NCI-H748 treated with DMSO at 0.1 percent for 48 hours (cell line): ENCODE data around the gene B9D2.
"Not testable (repeated sequence)": the region's sequence is repeated elsewhere in the genome, so short reads cannot be mapped to it uniquely, and the experiment has no call there.

Experiments
- DNase-seq: peaks from one replicate; lab custom pipeline; 2025; lab: John Stamatoyannopoulos, UW

Gene B9D2, protein sequence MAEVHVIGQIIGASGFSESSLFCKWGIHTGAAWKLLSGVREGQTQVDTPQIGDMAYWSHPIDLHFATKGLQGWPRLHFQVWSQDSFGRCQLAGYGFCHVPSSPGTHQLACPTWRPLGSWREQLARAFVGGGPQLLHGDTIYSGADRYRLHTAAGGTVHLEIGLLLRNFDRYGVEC

DNA sequence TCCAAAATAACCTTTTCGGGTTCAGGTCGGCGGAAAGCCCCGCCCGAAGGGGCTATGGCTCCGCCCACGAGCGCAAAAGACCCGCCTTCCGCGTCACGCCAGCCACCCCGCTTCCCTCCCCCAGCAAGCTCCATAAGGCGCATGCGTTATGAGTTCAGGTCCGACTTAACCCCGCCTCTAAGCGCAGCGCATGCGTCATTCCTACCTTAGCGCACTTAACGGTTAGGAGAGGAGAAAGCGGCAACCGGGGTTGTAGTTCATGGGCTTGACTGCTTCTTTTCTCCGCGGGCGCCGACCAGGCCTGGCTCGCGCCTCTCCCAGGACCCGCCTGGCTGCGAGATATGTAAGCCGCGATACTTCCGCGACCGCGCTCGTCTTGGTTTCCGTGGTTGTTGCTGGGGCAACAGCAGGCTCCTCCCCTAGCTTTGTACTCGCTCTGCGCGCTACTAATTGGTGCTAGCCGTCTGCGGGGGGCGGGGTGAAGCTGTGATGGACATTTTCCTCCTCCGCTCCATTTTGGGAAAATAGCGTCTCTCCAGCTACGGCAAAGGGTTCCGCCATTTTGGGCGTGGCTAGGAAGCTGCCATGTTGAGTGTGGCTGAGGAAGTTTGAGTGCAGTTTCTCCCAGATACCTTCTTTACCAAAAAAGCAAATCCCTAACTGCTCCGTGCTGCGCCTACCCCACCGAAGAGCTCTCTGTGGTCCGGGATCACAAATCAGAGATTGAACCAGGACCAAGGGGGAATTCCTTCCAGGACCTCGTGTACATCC, at the start of gene B9D2:
B9D2 (minus strand) TSS at position 397 of the 771 bp plus-strand sequence. CDS start 630 bp downstream, outside the sequence.
- DNase-seq, result peak; percentile 99

DNA sequence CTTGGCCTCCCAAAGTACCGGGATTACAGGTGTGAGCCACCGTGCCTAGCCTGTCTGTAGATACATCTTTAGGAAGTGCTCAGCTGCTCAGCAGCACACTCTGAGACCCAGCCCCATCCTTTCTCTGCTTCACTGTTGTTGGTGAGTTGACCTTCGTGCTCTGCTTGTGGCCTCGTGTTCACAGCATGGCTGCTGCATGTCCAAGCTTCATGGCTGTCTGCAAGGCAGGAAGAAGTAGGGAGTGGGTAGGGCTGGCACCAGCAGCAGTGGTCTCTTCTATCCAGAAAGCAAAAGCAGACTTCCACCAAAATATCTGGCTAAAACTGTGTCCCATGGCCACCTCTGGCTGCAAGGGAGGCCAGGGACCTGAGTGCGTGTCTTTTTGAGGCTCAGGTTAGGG, 49.0 kb upstream of the B9D2 start:
- DNase-seq, result no peak

DNA sequence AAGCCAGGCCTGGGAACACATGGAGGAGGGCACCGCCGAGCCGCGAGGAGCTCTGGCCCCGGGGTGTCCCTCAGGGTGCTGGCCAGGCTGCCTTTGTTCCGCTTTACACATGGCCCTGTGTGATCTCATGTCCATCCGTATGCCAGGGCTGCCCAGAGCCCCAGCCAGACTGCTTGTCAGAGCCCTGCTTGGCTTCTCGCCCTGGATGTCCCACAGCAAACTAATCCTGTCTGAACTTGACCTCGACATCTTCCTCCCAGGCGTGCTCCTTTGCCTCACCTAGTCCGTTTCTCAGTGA, 48.0 kb upstream of the B9D2 start:
- DNase-seq, result no peak

DNA sequence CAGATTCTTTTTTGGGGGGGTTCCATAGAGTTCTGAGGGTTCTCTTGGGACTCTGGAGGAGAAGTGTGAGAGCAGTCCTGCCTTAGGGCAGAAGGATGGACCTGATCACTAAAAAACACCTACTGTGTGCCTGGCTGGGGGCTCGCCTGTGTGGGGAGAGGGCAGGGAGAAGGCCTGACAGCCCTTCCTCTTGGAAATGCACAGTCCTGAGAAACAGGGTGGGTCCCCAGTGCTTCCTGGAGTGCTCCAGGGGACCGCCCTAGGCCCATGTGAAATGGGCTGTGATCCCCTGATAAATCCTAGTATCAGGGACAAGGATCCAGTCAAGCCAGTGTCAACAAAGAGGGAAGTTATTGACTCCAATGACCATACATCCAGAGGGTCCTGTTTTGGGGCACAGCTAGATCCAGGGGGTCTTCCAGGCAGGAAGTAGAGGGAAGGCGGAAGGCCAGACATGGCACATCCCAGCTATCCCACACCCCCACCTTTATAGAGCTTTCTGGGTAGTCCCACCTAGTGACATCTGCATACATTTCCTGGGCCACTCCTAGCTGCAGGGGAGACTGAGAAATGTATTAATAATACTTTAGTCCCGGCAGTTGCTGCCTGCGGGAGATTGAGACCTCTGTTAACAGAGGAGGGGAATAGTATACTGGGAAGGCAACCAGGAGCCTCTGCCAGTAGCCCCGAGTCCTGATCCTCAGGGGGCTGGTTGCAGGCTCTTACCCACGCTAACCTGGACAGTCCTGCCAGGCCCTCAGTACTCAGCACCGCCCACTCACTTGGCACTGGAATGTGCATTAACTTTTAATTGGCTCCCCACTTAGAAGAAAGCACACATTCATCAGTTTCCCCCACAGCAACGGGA, 47.4 kb upstream of the B9D2 start:
- no peak for DNase-seq

DNA sequence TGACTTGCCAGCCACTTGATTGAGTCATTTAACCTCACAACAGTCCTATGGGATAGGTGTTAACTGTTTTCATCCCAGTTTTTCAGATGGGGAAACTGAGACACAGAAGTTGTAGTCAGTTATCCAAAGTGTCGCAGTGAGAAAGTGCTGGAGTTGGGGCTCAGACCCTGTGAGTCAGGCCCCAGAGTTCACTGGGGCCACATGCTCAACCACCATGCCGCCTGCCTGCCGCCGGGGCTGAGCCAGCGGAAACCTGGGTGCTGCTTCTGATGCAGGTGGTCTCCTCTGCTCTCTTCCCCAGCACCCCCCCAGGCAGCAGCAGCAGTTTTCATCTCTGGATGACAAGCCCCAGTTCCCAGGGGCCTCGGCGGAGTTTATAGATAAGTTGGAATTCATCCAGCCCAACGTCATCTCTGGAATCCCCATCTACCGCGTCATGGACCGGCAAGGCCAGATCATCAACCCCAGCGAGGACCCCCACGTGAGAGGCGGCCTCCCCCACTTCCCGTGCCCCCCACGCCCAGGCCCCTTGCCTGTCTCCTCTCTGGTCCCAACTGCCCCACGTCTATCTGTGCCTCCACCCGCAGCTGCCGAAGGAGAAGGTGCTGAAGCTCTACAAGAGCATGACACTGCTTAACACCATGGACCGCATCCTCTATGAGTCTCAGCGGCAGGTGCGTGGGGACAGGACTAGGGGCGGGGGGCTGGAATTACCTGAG, 46.5 kb upstream of the B9D2 start:
- no peak for DNase-seq

DNA sequence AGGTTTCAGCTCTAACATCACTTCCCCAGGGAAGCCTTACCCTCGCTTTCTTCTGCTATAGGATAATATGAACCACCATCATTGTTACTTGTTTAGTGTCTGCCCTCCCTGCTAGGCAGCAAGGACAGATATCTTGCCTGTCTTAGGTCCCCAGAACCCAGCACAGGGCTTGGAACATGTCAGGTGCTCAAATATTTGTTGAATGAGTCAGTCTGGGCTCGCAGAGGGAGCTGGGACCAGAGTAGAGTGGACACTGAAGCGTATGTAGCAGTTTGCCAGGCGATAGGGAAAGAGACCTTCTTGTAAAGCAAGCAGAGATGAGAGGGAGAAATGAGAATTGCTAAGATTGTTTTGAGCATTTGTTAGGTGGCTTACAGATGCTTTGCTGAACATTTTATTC, 45.3 kb upstream of the B9D2 start:
- no peak for DNase-seq

DNA sequence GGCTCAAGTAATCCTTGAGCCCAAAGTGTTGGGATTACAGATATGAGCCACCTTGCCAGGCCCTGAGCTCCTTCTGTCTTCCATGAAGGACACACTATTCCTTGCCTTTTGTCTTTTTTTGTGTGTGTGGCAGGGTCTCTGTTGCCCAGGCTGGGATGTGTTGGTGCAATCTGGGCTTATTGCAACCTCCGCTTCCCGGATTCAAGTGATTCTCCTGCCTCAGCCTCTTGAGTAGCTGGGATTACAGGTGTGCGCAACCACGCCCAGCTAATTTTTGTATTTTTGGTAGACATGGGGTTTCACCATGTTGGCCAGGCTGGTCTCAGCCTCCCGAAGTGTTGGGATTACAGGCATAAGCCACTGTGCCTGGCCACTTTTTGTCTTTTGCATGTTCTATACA, 44.9 kb upstream of the B9D2 start:
- DNase-seq, result not testable (repeated sequence)

DNA sequence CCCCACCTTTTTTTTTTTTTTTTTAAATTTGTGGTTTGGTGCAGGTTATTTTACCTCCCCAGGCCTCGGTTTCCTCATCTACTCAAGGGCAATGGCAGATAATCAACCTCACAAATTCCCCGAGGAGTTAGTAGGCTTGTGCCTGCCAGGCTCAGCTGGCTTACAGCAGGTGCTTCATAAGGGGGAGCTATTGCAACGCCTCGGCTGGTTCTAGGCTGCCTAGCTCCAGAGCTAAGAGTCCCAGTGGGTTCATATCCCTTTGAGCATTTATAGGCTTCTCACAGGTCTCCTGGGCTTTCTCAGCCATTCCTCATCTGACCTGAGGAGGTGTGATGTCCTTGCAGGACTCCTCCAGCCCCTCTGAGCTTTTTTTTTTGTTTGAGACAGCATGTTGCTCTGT, 44.3 kb upstream of the B9D2 start:
- DNase-seq, result no peak

DNA sequence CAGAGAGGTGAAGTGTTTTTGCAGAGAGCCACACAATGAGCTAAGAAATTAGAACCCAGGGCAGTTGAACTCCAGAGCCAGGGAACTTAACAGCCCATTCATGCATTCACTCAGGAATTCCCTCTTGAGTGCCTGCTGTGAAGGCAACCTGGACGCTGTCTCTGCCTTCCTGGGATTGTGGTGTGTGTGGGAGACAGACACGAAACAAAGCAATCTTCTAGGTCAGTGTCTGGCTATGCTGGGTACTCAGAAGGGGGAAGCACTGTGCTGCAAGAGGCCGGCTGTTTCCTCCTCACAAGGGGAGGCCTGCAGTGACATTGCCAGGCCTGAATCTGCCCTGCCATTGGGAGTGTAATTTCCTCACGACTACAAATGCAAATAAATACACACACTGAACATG, 43.3 kb upstream of the B9D2 start:
- no peak for DNase-seq

DNA sequence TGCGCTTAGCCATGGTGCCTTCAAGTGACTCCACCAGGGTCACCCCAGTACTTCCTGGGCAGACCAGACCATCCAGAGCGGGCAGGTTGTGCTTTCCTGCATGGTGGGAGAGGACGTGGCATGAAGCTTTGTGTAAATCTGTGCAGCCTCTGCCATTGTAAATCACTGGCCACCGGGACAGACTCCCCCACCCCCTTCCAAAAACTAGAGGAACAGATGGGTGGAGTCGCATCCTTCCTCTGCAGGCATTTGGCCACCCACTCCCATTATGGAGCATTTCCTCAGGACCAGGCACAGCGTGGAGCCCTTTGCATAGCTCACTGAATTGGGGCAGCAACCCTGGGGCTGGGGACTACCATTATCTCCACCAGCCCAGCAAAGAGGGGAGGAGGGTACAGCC, 41.8 kb upstream of the B9D2 start:
- no peak for DNase-seq

DNA sequence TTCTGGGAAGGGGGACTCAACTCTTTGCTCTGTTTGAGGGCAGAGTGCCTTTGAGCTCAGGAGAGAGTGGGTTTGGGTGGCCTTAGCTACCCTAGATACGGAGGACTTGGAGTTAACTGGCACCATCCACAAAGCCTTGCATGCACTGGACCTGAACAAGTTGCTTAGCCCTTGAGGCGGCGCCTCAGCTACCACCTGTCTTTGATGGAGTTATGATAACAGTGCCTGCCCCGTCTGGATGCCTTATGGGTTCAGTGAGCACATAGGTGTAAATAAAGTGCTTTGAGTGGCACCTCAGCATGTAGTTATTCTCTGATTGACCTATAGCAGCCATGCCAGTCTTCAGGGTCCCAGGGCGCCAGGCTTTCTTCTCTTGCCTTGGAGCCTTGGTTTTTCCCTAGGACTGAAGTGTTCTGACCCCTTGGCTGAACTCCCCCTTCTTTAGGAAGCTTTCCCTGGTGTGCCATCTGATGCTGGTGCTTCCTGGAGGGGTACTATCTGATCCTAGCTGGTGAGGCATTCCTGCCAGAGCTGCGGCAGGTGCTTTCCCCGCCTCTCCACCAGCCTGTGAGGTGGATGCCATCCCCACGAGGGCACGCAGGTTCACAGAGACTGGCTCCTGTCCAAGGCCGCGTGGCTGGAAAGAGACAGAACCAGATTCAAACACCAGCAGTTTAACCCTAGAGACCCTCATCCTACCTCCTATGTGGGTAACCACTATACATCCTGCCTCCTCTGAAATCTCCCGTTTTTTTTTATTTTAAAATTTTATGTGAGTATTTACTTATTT, 39.4 kb upstream of the B9D2 start:
- no peak for DNase-seq

DNA sequence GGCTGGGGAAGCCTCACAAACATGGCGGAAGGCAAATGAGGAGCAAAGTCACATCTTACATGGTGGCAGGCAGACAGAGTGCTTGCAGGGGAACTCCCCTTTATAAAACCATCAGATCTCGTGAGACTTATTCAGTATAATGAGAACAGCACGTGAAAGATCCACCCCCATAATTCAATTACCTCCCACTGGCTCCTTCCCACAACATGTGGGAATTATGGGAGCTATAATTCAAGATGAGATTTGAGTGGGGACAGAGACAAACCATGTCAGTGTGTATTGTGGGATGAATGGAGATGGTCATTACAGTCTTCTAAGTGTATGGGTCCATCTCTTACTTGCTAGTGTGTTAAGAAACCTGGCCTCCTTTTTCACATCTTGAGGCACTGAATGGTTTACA, 38.1 kb upstream of the B9D2 start:
- no peak for DNase-seq

DNA sequence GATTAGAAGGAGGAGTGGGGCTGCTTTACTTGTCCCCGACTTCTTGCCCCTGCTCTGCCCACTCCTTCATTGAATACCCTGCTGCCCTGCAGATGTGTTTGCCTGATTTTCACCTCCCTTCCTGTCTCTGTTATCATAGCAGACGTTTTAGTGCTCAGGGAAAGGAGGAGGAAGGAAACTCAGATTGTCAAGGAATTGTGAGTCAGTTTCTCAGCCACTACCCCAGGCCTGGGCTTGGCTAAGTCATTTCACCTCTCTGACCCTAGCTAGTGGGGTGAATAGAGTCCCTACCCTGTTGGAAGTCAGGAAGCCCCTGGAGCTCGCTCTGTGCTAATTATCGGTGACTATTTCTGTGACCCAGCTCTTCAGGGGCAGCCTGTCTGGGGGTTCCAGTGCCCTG, 37.5 kb upstream of the B9D2 start:
- no peak for DNase-seq

DNA sequence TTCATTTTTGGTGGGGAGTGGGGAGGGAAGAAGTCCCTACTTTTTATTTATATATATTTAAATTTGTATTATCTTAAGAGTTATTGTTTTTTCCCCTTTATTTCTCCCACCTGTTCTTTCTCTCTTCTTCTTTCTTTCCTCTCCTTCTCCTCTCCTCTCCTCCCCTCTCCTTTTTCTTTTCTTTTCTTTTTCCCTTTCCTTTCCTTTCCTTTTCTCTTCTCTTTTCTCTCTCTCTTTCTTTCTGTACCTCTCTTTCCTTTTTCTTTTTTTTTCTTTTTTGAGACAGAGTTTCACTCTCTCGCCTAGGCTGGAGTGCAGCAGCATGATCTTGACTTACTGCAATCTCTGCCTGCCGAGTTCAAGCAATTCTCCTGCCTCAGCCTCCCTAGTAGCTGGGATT, 35.6 kb upstream of the B9D2 start:
- DNase-seq, result no peak

DNA sequence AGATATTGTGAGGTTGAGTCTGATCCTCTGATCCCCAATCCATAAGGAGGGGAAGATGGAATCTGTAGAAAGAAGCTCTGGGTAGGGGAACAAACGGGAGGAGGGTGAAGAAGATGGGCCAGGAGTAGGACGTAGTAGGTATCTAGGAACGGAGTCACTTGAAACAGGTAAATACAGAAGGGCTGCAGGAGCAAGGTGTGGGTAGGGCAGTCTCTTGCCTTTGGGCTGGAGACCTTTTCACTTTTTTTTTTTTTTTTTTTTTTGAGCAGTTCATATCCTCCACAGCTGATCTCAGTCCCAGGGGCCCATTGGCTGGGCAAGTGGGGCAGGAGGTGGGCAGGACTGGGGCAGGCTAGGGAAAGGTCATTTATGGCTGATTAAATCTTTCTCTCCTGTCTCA, 35.1 kb upstream of the B9D2 start:
- no peak for DNase-seq

DNA sequence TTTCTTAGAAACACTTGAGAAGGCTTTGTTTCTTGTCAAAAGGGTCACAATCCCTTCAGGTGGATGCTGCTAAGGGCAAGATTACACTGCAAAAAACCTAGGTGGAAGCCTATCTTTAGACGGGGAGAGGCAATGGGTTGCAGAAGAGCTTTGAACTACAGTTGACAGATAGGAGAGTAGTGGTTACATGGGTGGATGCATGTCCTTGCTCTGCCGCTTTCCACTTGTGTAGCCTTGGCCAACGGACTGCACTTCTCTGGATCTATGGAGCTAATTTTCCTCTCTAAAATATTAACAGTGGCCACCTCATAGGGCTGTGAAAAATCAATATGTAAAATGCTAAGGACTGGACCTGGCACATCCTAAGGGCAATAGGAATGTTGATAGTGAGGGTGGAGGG, 34.6 kb upstream of the B9D2 start:
- no peak for DNase-seq

DNA sequence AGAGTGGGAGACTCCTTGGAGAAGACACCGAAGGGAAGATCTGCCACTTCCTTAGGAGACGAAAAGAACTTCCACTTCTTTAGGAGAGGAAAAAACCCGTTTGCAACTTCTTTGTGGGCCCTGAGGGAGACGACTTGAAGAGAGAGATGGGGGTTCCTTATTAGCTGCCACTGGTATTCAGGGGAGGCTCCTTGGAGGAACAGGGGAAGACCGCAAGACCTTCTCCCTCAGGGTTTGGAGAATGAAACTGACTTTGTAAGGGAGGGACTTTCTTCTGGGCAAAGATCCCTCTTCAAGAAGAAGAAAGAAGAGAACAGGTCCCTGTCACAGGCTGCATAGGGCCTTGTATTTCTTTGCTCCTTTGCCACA, 34.1 kb upstream of the B9D2 start:
- no peak for DNase-seq

DNA sequence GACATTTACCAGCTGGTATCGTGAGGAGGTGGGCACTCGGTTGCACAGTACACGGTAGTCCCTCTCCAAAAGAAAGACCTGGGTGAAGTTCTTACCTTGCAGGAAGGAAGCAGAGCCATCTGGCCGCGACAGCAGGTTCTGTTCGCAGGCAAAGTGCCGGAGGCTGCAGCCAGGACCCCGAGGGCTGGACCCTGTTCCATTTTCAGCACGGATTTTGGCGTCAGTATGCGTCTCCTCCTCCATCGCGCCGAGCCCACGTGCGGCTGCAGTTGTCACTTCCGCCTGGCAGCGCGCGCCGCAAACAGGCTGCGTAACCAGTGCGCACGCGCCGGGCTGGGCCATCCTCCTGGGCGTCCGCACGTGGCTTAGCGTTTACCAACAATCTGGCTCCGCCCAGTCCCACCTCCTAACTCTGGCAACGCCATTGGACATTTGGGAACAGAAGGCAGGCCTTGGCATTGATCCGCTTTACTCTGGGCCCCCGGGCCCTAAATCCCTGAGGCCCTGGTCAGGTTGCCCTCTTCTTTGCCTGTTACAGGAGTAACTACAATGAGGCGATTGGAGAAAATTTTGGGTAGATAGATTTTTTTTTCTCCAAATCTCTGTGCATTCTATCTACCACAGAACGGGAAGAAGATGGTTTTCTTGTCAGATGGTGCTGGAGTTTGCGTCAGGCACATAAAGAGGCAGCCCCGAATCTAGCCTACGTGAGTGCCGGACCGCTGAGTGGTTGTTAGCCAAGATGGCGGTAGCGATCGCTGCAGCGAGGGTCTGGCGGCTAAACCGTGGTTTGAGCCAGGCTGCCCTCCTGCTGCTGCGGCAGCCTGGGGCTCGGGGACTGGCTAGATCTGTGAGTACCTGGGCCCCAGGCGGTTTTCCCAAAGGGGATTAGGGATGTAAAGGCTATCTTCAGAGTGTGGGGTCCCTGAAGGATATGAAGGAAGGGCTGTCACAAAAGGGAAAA, 33.4 kb upstream of the B9D2 start, which contains the start of the genes BCKDHA and EXOSC5:
BCKDHA (plus strand) TSS at position 733 of the 964 bp plus-strand sequence; CDS start at position 743, 10 bp downstream.
EXOSC5 (minus strand) TSS at position 274 of the 964 bp plus-strand sequence; CDS start at position 243, 31 bp downstream.
- peak; percentile 100 for DNase-seq

DNA sequence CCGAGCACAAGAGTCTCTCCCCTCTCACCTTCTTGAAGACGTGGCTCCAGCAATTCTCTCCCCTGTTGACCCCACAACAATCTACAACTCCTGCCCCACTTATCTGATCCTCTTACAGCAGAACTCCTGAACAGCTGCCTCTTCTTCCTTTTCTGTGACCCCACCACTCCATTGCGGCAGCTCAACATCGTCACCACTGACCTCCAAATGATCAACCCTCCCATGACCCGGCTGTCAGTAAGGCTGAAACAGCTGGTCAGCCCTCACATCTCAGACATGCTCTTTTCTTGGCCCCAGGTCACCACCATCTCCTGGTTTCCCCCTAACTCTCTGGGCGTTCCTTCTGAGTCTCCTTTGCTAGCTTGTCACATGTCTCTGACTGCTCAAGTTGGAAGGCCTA, 31.4 kb upstream of the B9D2 start:
- no peak for DNase-seq

DNA sequence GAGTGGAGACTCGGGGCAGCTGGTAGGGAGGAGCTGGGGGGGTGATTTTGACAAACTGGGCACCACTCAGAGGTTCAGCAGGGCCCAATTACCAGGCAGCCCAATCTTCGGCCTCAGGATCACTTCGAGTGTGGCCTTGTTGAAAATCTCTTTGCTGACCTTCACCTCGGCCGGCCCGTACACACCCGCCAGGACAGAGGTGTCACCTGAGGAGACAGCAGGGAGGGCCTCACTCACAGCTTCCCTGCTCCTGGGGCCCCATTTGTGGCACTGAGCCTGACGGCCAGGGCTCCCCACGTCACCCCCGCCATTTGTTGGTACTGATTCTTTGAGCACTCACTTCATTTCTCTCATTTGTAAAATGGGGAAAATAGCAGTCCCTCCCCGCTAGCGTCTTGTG, 28.8 kb upstream of the B9D2 start:
- no peak for DNase-seq
